Spleen (tissue), 11 donors: Measurements from ENCODE around the gene NME3. TPM values are rescaled to one million over a fixed set of nuclear protein-coding genes. Genes with fewer than 3 reads are reported as not detected.
"Not testable (repeated sequence)": the region's sequence is repeated elsewhere in the genome, so short reads cannot be mapped to it uniquely, and the experiment has no call there.

Source experiments
- DNase-seq: peaks from one replicate; pipeline ENCODE4 v3.0.0-alpha.2; 2020
- H3K27ac ChIP-seq, 8 donors: fragments of 200-600 bp; sonication (generic) in 7 of 8; 1 replicate in 4 of 8; 2 replicates in 4 of 8; pipeline versions ENCODE4 v1.5.0 to v1.8.0; 2016 to 2021; ENCODE audit warnings: inconsistent platforms in 4 of 8, mild to moderate bottlenecking in 4 of 8, moderate library complexity in 1 of 8
- H3K27me3 ChIP-seq, 7 donors: fragments of 200-600 bp; sonication (generic) in 6 of 7; replicated peaks in 1 of 7; 1 replicate in 4 of 7; 2 replicates in 3 of 7; pipeline versions ENCODE4 v1.5.0 to v1.8.0; 2016 to 2021; ENCODE audit warnings: inconsistent platforms in 3 of 7, mild to moderate bottlenecking in 1 of 7
- H3K36me3 ChIP-seq, 6 donors: fragments of 200-600 bp; sonication (generic) in 5 of 6; 1 replicate in 4 of 6; 2 replicates in 2 of 6; pipeline versions ENCODE4 v1.5.0 to v1.8.0; 2016 to 2021; ENCODE audit warnings: inconsistent platforms in 2 of 6
- H3K4me1 ChIP-seq, 6 donors: fragments of 200-600 bp; sonication (generic) in 5 of 6; 1 replicate in 3 of 6; 2 replicates in 3 of 6; pipeline versions ENCODE4 v1.5.0 to v1.8.0; 2016 to 2021; ENCODE audit warnings: inconsistent platforms in 3 of 6
- H3K4me3 ChIP-seq, 8 donors: fragments of 200-600 bp; sonication (generic) in 7 of 8; 1 replicate in 4 of 8; 2 replicates in 4 of 8; pipeline versions ENCODE4 v1.5.0 to v1.8.0; 2016 to 2021; ENCODE audit warnings: inconsistent platforms in 4 of 8, mild to moderate bottlenecking in 4 of 8, moderate library complexity in 2 of 8
- H3K9me3 ChIP-seq, 8 donors: fragments of 200-600 bp; sonication (generic) in 7 of 8; 1 replicate in 4 of 8; 2 replicates in 4 of 8; pipeline versions ENCODE4 v1.5.0 to v1.8.0; 2016 to 2021; ENCODE audit warnings: inconsistent platforms in 4 of 8
- CTCF ChIP-seq, 11 experiments: fragments of 200-600 bp in 7 of 11; fragments of 450-650 bp in 4 of 11; sonication (generic) in 4 of 11; IDR thresholded peaks in 8 of 11; conservative IDR thresholded peaks in 3 of 11; 1 replicate in 7 of 11; 2 replicates in 4 of 11; pipeline versions ENCODE4 v1.4.0 to v1.8.0; 2016 to 2021; ENCODE audit warnings: antibody characterized with exemption in 11 of 11, inconsistent platforms in 4 of 11, mild to moderate bottlenecking in 1 of 11
- POLR2A ChIP-seq, 3 donors: fragments of 450-650 bp; IDR thresholded peaks; one replicate each; pipeline ENCODE4 v1.5.1; 2017; ENCODE audit warnings: antibody characterized with exemption in 3 of 3, mild to moderate bottlenecking in 1 of 3
- POLR2AphosphoS5 ChIP-seq, 3 donors: sonication (generic); formaldehyde crosslinking; IDR thresholded peaks; one replicate each; pipeline ENCODE4 v1.5.1; 2017; ENCODE audit warnings: antibody characterized with exemption in 3 of 3
- WGBS, 5 donors: extraction: QIAGEN DNeasy Blood & Tissue Kit in 3 of 5; methylation state at CpG; one replicate each; pipeline versions ENCODE4 v1.1.5 to v1.1.7; 2013 to 2018; 5-methylcytosine and 5-hydroxymethylcytosine counted together
- intact Hi-C: fragments of 100-400 bp; cut with DNase I; formaldehyde crosslinking; loops from one replicate; pipeline ENCODE4 v1.15.0; 2023; ENCODE audit warnings: low total_unique reads
- polyA plus RNA-seq, 3 donors: library from polyadenylated mRNA; stranded (reverse); fragments of 200-250 nt; gene quantifications; one replicate each; pipeline ENCODE4 v1.2.1, GENCODE V29; 2013
- total RNA-seq, 7 donors: library from RNA; depleted of rRNA in 3 of 7; stranded (reverse); fragments of >200 nt in 3 of 7; fragmentation: NEBNext Ultra II Directional in 4 of 7; extraction: Animal tissue kit (Norgen Biotek cat#: 25700) in 4 of 7; gene quantifications; one replicate each; pipeline versions ENCODE4 v1.1.0 to v1.2.1, GENCODE V29; 2016 to 2021
- donor health status: healthy with polysubstance abuse.
- donor health status: DM: no; HTN: no; CAD: no; lungs with moderate emphysema.
- donor health status: DM: no; HTN: no; CAD: no.
- donor health status: Bipolar disorder and iron deficiency.
- donor health status: healthy.
- donor health status: DM: no; HTN: no; CAD: no.
- donor health status: DM: yes; HTN: yes; CAD: no.

Gene NME3
- total and polyA plus RNA-seq, 10 donors = 51.0 to 283 (median 76.9) TPM

DNA sequence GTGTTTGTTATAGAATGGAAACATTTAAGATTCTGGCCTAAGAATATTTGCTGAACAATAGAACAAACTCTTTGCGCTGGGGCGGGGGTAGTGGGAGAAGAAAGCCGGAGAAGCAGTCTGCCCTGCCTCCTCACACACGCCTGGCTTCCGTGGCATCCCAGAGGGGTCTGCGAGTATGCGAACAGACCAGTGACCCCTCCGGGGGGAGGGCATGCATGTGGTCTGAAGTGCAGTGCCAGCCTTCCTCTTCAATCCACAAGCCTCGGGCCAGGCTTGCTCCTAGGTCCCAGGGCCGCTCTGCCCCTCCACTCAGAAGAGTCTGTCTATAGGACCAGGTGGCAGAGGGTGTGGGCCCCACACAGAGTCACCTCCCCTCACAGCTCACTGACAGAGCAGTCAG is 36.3 kb upstream of the NME3 start:
- no peak overlapping the region for H3K27ac ChIP-seq
- TF ChIP-seq POLR2AphosphoS5 (IDR thresholded peaks at IDR 0.05) (no peak), CTCF (IDR thresholded peaks at IDR 0.05 in 8 of 11, conservative IDR thresholded peaks at IDR 0.05 in 3 of 11) (no peak), POLR2A (IDR thresholded peaks at IDR 0.05) (no peak)
- H3K36me3 ChIP-seq = peaks cover 5 to 81% (median 43%) of the 10 kb centered on the region in 6 donors
- H3K4me3 ChIP-seq = no peak overlapping the region
- H3K4me1 ChIP-seq = peaks cover 0 to 3% (median 0%) of the 10 kb centered on the region in 6 donors
- 83 to 92% (median 88%) methylated on average over 10 of the region's 10 CpGs for WGBS, 5 donors
- H3K27me3 ChIP-seq = no peaks in the 10 kb centered on the region
- DNase-seq = no peak
- intact Hi-C loops = no loop called here
- peaks cover 0 to 6% (median 0%) of the 10 kb centered on the region in 8 donors for H3K9me3 ChIP-seq

DNA sequence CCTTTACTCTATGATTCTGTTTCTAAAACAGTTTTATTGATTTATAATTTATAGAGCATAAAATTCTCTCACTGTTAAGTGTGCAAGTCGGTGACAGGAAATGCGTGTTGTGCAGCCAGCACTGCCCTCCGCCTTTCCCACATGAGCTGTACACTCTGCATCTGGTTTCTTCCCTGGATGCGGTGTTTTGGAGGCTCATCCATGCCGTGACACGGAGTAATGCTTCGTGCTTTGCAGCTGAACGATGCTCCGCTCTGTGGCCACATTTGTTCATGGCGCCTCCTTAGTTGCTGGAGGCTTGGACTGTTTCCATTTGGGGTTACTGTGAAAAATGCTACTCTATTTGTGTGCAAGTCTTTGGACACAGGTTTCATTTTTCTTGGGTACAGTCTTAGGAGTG is 29.4 kb upstream of the NME3 start:
- no peak for DNase-seq
- Histone ChIP-seq H3K4me3 (no peak overlapping the region), H3K4me1 (no peaks in the 10 kb centered on the region), H3K36me3 (peaks cover 0 to 14% (median 2%) of the 10 kb centered on the region in 6 donors), H3K27me3 (no peaks in the 10 kb centered on the region), H3K27ac (no peak overlapping the region), H3K9me3 (peaks cover 0 to 34% (median 28%) of the 10 kb centered on the region in 8 donors)
- no peak for TF ChIP-seq CTCF (IDR thresholded peaks at IDR 0.05 in 8 of 11, conservative IDR thresholded peaks at IDR 0.05 in 3 of 11)
- no peak for TF ChIP-seq POLR2A (IDR thresholded peaks at IDR 0.05)
- no peak for TF ChIP-seq POLR2AphosphoS5 (IDR thresholded peaks at IDR 0.05)
- WGBS, 5 donors = 84 to 89% (median 87%) methylated on average over 10 of the region's 10 CpGs
- intact Hi-C loops = no loop called here

DNA sequence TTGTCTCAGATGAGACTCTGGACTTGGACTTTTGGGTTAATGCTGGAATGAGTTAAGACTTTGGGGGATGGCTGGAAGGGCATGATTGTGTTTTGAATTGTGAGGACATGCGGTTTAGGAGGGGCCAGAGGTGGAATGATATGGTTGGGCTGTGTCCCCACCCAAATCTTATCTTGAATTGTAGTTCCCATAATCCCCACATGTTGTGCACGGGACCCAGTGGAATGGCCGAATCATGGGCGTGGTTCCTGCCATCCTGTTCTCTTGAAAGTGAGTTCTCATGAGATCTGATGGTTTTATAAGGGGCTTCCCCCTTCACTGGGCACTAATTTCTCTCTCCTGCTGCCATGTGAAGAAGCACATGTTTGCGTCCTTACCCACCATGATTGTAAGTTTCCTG is 27.9 kb upstream of the NME3 start:
- H3K27me3 ChIP-seq, DNase-seq, H3K4me1 ChIP-seq, intact Hi-C loops, H3K27ac ChIP-seq, H3K36me3 ChIP-seq, H3K4me3 ChIP-seq: not testable (repeated sequence)
- H3K9me3 ChIP-seq = peaks cover 0 to 34% (median 28%) of the 10 kb centered on the region in 8 donors
- WGBS, 5 donors = 61 to 89% (median 83%) methylated on average over 4 to 5 of the region's 5 CpGs

DNA sequence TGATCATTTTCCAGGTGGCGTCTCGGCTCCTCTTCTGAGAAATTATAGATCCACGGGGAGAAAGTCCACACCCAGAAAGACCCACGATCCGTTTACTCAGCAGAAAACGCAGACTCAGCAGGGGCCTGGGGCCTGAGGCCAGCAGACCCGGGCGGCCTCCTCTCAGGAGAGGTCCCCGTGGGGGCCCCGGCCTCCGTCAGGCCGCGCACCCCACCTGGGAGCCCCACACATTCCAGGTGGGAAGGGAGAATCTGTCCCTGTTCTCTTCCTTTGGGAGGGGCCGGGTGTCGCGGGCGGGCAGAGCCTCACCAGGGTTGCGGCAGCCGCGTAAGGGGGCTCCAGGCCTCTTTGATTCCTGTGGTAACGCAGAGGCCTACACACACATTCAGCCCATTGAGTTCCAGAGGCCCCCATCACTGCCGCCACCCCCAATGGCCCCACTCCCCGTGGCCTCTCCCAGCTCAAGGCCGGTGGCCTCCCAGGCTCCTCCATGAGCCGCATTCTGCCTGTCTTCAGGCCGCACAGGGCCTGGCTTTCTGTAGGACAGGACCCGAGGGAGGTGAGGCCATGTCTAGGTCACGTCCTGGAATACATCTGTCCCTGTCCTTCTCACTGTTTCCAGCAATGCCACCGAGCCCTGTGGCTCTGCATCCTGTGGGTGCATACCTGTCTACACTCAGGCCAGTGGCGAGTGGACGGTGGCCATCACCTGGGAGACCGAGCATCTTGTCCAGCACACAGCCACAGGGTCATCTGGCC is 23.7 kb upstream of the NME3 start:
- H3K36me3 ChIP-seq = peaks cover 0 to 28% (median 21%) of the 10 kb centered on the region in 6 donors
- H3K4me1 ChIP-seq = no peaks in the 10 kb centered on the region
- TF ChIP-seq POLR2AphosphoS5 (IDR thresholded peaks at IDR 0.05) = peak in 1 of 3 donors; percentile 11
- no peak for TF ChIP-seq POLR2A (IDR thresholded peaks at IDR 0.05)
- no peak overlapping the region for H3K4me3 ChIP-seq
- intact Hi-C loops = no loop called here
- no peak overlapping the region for H3K27ac ChIP-seq
- H3K9me3 ChIP-seq = peaks cover 0 to 34% (median 28%) of the 10 kb centered on the region in 8 donors
- DNase-seq = peak; percentile 52
- WGBS, 5 donors = 85 to 92% (median 88%) methylated on average over 19 to 32 of the region's 32 CpGs
- no peaks in the 10 kb centered on the region for H3K27me3 ChIP-seq

DNA sequence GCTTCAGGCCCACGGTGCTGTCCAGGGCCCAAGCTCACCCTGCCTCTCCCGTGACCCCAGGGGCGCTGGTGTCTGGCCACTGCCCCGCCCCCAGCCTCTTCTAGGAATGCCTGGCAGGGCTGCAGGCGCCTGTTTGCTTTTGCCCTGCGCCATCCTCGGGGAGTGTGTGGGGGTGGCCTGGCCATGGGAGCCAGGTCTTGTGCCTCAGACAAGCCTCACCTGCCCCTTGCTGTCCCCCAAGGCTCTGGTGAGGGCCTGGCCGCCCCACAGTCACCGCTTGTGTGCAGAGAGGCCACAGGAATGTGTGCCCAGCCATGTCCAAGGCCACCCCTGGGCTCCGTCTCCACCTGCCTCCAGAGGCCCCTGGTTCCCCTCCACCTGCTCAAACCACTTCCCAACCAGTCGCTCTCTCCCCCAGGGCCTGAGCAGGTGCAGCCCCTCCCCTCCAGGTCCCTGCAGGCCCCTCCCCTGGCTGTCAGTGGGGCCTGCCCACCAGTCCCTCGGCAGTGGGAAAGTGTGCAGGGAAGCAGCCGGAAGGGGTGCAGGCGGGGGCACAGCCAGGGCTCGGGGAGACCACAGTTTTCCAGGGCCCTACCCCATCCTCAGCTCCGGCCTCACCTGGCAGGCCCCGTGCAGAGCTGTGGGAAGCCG is 23.0 kb upstream of the NME3 start:
- TF ChIP-seq POLR2AphosphoS5 (IDR thresholded peaks at IDR 0.05) (no peak), CTCF (IDR thresholded peaks at IDR 0.05 in 8 of 11, conservative IDR thresholded peaks at IDR 0.05 in 3 of 11) (no peak), POLR2A (IDR thresholded peaks at IDR 0.05) (no peak)
- peaks cover 0 to 27% (median 24%) of the 10 kb centered on the region in 8 donors for H3K9me3 ChIP-seq
- WGBS, 5 donors = 68 to 83% (median 71%) methylated on average over 16 to 18 of the region's 18 CpGs
- no peaks in the 10 kb centered on the region for H3K4me1 ChIP-seq
- peak; percentile 59 for DNase-seq
- no peak overlapping the region for H3K4me3 ChIP-seq
- H3K27me3 ChIP-seq = no peaks in the 10 kb centered on the region
- intact Hi-C loops = no loop called here
- H3K36me3 ChIP-seq = peaks cover 0 to 35% (median 25%) of the 10 kb centered on the region in 6 donors
- no peak overlapping the region for H3K27ac ChIP-seq
